SKM-1 treated with dmso at 0.1 percent for 144 hours (cell line): ENCODE measurements around the gene USP9X.
A peak's percentile ranks its signal among the peaks of the same experiment; 100 is the strongest.
"Not testable (repeated sequence)": the region's sequence is repeated elsewhere in the genome, so short reads cannot be mapped to it uniquely, and the experiment has no call there.

Experiments used
- DNase-seq: peaks from one replicate; lab custom pipeline; 2025; ENCODE audit not compliant: unreplicated experiment; lab: John Stamatoyannopoulos, UW

The USP9X gene

GRCh38 chrX:41184312-41184711 is 99.1 kb downstream of the USP9X start:
- DNase-seq, result no peak

- not testable (repeated sequence) for DNase-seq
These were observed 101.7 kb downstream of the USP9X start for GRCh38 chrX:41186946-41187345.

GRCh38 chrX:41189156-41189555 is 103.9 kb downstream of the USP9X start:
- no peak for DNase-seq

GRCh38 chrX:41192880-41193279 is 107.6 kb downstream of the USP9X start:
- DNase-seq, result no peak

- DNase-seq, result no peak
These were observed 113.2 kb downstream of the USP9X start for GRCh38 chrX:41198410-41198809.

- DNase-seq, result no peak
These were observed 115.5 kb downstream of the USP9X start for GRCh38 chrX:41200785-41201184.

GRCh38 chrX:41209853-41210252 is 124.6 kb downstream of the USP9X start:
- no peak for DNase-seq

GRCh38 chrX:41224605-41225004 is 139.4 kb downstream of the USP9X start:
- no peak for DNase-seq

- DNase-seq, result no peak
These were observed 148.7 kb downstream of the USP9X start for GRCh38 chrX:41233988-41234387.

GRCh38 chrX:41234471-41234870 is 149.2 kb downstream of the USP9X start:
- DNase-seq, result not testable (repeated sequence)

GRCh38 chrX:41234962-41235361 is 149.7 kb downstream of the USP9X start:
- no peak for DNase-seq

GRCh38 chrX:41236629-41237028 is 151.4 kb downstream of the USP9X start:
- DNase-seq, result no peak

- no peak for DNase-seq
These were observed 155.3 kb downstream of the USP9X start for GRCh38 chrX:41240509-41240908.

GRCh38 chrX:41241962-41242361 is 156.7 kb downstream of the USP9X start:
- DNase-seq, result no peak

GRCh38 chrX:41245641-41246040 is 160.4 kb downstream of the USP9X start:
- no peak for DNase-seq

GRCh38 chrX:41250867-41251266 is 165.6 kb downstream of the USP9X start:
- no peak for DNase-seq

GRCh38 chrX:41257801-41258200 is 172.6 kb downstream of the USP9X start:
- no peak for DNase-seq

- DNase-seq, result no peak
These were observed 173.0 kb downstream of the USP9X start for GRCh38 chrX:41258226-41258625.

GRCh38 chrX:41258871-41259270 is 173.6 kb downstream of the USP9X start:
- DNase-seq, result no peak

GRCh38 chrX:41259516-41259915 is 174.3 kb downstream of the USP9X start:
- no peak for DNase-seq

- DNase-seq, result no peak
These were observed 180.4 kb downstream of the USP9X start for GRCh38 chrX:41265615-41266014.

- DNase-seq, result no peak
These were observed 188.4 kb downstream of the USP9X start for GRCh38 chrX:41273638-41274037.

- peak; percentile 33 for DNase-seq
These were observed 190.7 kb downstream of the USP9X start for GRCh38 chrX:41275661-41276609.
